ENCODE data around the gene GRIN1. TPM values are rescaled to one million over a fixed set of nuclear protein-coding genes. Genes with fewer than 3 reads are reported as not detected.

Gene GRIN1
- total and polyA plus RNA-seq, 2 of the 13 experiments (the other 11 are each of a cell fraction or from before 2014, with no cell fraction given), result 0.13 TPM; not detected in 1

- no peak for TF ChIP-seq ZUFSP (CRISPR knock-in tag; IDR thresholded peaks at IDR 0.05; ENCODE audit: borderline replicate concordance)
- no peak for TF ChIP-seq ZBTB21 (CRISPR knock-in tag; IDR thresholded peaks at IDR 0.05)
These were observed 29.0 kb downstream of the GRIN1 start (continued) for GRCh38 chr9:137167747-137168572.

- Histone ChIP-seq H3K27me3 (ENCODE audit: control insufficient read depth in 1 of 2, insufficient read depth in 2 of 2, low read length in 2 of 2) (peaks cover 11 to 79% of the 10 kb centered on the region in 2 experiments; a peak in 3 of 5 replicates), H4K20me1 (ENCODE audit: insufficient read depth, low read length) (no peaks in the 10 kb centered on the region), H2AFZ (ENCODE audit: low read length) (no peak overlapping the region), H3K79me2 (ENCODE audit: insufficient read depth, low read length) (no peaks in the 10 kb centered on the region), H3K27ac (ENCODE audit: extremely low read length, insufficient read depth, low read length) (no peak overlapping the region), H3K4me3 (replicated peaks in 1 of 3; ENCODE audit: insufficient read depth in 1 of 3, low read depth in 2 of 3, low read length in 3 of 3) (peak overlapping the region in 2 of 3 experiments; percentile 31 to 65; a peak in 2 of 6 replicates), H3K9me3 (ENCODE audit: low read length) (no peaks in the 10 kb centered on the region), H3K9ac (ENCODE audit: insufficient read depth, low read depth, low read length) (no peak overlapping the region), H3K4me1 (ENCODE audit: insufficient read depth, low read length) (peaks cover 9% of the 10 kb centered on the region), H3K4me2 (ENCODE audit: low read depth, low read length) (peak overlapping the region; percentile 76), H3K36me3 (replicated peaks in 1 of 2; ENCODE audit: control insufficient read depth in 1 of 2, insufficient read depth in 2 of 2, low read length in 2 of 2) (no peaks in the 10 kb centered on the region)
- ChIA-PET CTCF (ENCODE audit: low intra/inter-chr PET ratio, low total read pairs) (no interaction called here), POLR2A (interaction anchor here (1.0 to 1.6 kb wide), 3 partner anchors 32 to 108 kb away, joined by 3 to 4 read pairs (median 3); partner anchors contain the start of gene RNF224)
- BruUV-seq (replicated peaks), result no TSS peak
- in situ Hi-C loops (cut with HindIII; ENCODE audit: extremely low pct_ligation_motif_present, low pct_unique_long_range_greater_than_20kb), result no loop called here
- DNase-seq (ENCODE audit: low spot score) (no peak), ATAC-seq (peak; percentile 4; the same call in 2 of the 3 replicates), FAIRE-seq (no peak)
- intact Hi-C loops (cut with micrococcal nuclease; ENCODE audit: unreplicated experiment), result no loop called here
- 0% methylated on average over 7 of the region's 36 CpGs for WGBS (ENCODE audit: low lambda C conversion rate)
- peak; percentile 44; the same call in 1 of the 2 replicates for TF ChIP-seq MAX (IDR thresholded peaks at IDR 0.05)
- TF ChIP-seq ELF1 (CRISPR knock-in tag; IDR thresholded peaks at IDR 0.05), result no peak
- TF ChIP-seq TERF1 (CRISPR knock-in tag; IDR thresholded peaks at IDR 0.05), result no peak
- no peak for TF ChIP-seq HOXA7 (CRISPR knock-in tag; IDR thresholded peaks at IDR 0.05)
- TF ChIP-seq THYN1 (CRISPR knock-in tag; IDR thresholded peaks at IDR 0.05; ENCODE audit: borderline replicate concordance, low read depth), result no peak
- peak; percentile 2; the same call in 1 of the 2 replicates for TF ChIP-seq GABPB1 (CRISPR knock-in tag; IDR thresholded peaks at IDR 0.05)
- TF ChIP-seq ZNF564 (CRISPR knock-in tag; IDR thresholded peaks at IDR 0.05), result peak; percentile 58; the same call in 1 of the 2 replicates
- TF ChIP-seq KIAA2018 (CRISPR knock-in tag; IDR thresholded peaks at IDR 0.05; ENCODE audit: borderline replicate concordance), result no peak
These were observed 29.6 kb downstream of the GRIN1 start for GRCh38 chr9:137168573-137168903.

Data from HepG2 (cell line).